IPS-NIHi11 (cell line): ENCODE results near the gene SEC23A.

Experiments
- DNase-seq: peaks from one replicate; pipeline ENCODE4 v3.0.0; 2012; ENCODE audit warnings: mixed read lengths, low spot score

The SEC23A gene

GRCh38 chr14:38991299-38991698 lies 111.7 kb downstream of the SEC23A start:
- DNase-seq = no peak

DNA sequence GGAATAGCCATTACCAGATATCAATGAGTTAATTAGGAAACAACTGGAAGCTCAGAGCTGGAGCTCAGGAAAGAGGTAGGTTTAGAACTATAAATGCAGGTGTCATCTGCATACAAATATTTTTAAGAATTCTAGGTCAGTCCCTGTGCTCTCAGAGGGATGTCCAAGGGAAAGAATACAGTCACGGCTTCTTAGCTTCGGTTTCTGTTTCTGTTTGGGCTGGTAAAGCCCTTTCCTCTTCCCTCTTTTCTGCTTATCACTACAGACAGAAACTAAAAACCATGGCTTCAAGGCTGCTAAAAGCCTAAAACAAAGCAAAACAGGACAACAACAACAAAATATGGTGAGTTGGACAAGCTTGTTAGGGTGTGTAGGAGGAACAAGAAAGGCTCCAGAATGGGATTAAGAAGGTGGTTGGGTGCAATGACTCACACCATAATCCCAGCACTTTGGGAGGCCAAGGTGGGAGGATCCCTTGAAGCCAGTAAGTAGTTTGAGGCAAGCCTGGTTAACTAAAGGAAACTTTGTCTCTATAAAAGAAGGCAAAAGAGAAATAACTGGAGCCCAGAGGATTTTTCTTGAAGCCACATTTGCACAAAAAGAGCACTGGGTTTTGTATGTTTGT lies 113.0 kb downstream of the SEC23A start:
- no peak for DNase-seq

DNA sequence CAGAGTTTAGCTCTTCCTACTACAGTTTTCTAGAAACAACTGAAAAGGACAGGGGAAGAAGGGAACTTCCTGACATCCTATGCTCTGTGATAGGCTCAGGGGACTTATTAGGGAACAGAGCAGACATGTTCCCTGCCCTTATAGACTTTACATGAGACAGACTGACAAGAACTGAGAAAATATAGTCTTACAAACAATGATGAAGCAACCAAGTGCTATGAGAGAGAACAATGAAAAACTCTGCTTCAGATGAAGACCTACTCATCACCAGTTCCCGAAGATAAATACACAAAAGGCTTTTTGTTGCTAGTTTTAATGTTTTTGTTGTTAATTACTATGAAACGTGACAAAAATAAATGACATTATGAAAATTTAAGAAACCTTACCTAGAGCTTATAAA lies 115.3 kb downstream of the SEC23A start:
- no peak for DNase-seq

GRCh38 chr14:38982837-38983236 lies 120.2 kb downstream of the SEC23A start:
- DNase-seq = no peak

DNA sequence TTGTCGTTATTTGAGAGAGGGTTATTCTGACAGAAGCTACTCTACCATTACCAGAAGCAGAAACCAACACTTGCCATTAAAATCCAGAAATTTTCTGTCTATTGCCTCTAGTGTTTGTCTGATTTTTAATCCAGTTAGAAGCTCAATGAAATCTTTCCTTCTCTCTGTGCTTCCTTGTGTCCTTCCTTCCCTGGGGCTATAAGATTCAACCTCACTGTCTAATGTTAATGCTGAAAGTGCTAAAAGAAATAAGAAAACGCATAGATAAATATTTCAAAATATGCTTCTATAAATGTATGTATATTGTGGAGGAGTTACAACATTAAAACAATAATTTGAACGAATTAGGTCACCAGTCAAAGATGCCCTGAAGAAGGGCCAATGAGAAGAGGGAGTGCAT lies 120.8 kb downstream of the SEC23A start:
- no peak for DNase-seq
